IPS-11a (cell line): ENCODE measurements around the gene LTBP4.
A peak's percentile ranks its signal among the peaks of the same experiment; 100 is the strongest.
"Not testable (repeated sequence)": the region's sequence is repeated elsewhere in the genome, so short reads cannot be mapped to it uniquely, and the experiment has no call there.

Source experiments
- H3K4me3 ChIP-seq: one replicate; pipeline ENCODE4 v1.5.1; 2013; ENCODE audit warnings: low read depth, low read length, control low read depth

LTBP4 gene

GRCh38 chr19:40601134-40601974, at the start of gene LTBP4:
Gene LTBP4 (plus strand): TSS chr19:40601369. CDS start chr19:40601388, 19 bp downstream.
- peak within 1 kb of the TSS; percentile 20 for H3K4me3 ChIP-seq

- no peak overlapping the region for H3K4me3 ChIP-seq
Observed at GRCh38 chr19:40552848-40553247, 48.3 kb upstream of the LTBP4 start.

GRCh38 chr19:40553885-40554857, 47.0 kb upstream of the LTBP4 start:
- H3K4me3 ChIP-seq = no peak overlapping the region

GRCh38 chr19:40555978-40556689, 45.0 kb upstream of the LTBP4 start:
- H3K4me3 ChIP-seq = no peak overlapping the region

GRCh38 chr19:40556953-40557530, 44.1 kb upstream of the LTBP4 start:
- H3K4me3 ChIP-seq = no peak overlapping the region

- H3K4me3 ChIP-seq = no peak overlapping the region
Observed at GRCh38 chr19:40559394-40559793, 41.8 kb upstream of the LTBP4 start.

- H3K4me3 ChIP-seq = no peak overlapping the region
Observed at GRCh38 chr19:40560092-40560507, 41.1 kb upstream of the LTBP4 start.

GRCh38 chr19:40561947-40562346, 39.2 kb upstream of the LTBP4 start:
- no peak overlapping the region for H3K4me3 ChIP-seq

GRCh38 chr19:40564535-40564934, 36.6 kb upstream of the LTBP4 start:
- not testable (repeated sequence) for H3K4me3 ChIP-seq

GRCh38 chr19:40565355-40565754, 35.8 kb upstream of the LTBP4 start:
- H3K4me3 ChIP-seq = no peak overlapping the region

- no peak overlapping the region for H3K4me3 ChIP-seq
Observed at GRCh38 chr19:40565910-40566495, 35.2 kb upstream of the LTBP4 start.

GRCh38 chr19:40567040-40567749, 34.0 kb upstream of the LTBP4 start:
- H3K4me3 ChIP-seq = no peak overlapping the region

- H3K4me3 ChIP-seq = no peak overlapping the region
Observed at GRCh38 chr19:40567750-40568494, 33.2 kb upstream of the LTBP4 start.

GRCh38 chr19:40570313-40571004, 30.7 kb upstream of the LTBP4 start:
- H3K4me3 ChIP-seq = peak overlapping the region; percentile 21

GRCh38 chr19:40571005-40571318, 30.2 kb upstream of the LTBP4 start:
- no peak overlapping the region for H3K4me3 ChIP-seq

- no peak overlapping the region for H3K4me3 ChIP-seq
Observed at GRCh38 chr19:40571831-40572495, 29.2 kb upstream of the LTBP4 start.

GRCh38 chr19:40575326-40575725, 25.8 kb upstream of the LTBP4 start:
- peak overlapping the region; percentile 36 for H3K4me3 ChIP-seq

- H3K4me3 ChIP-seq = peak overlapping the region; percentile 74
Observed at GRCh38 chr19:40576151-40576584, 25.0 kb upstream of the LTBP4 start.
